K562 (cell line): ENCODE measurements around the gene SH3PXD2B. TPM values are rescaled to one million over a fixed set of nuclear protein-coding genes. Genes with fewer than 3 reads are reported as not detected.
A peak's percentile ranks its signal among the peaks of the same experiment; 100 is the strongest.

Experiments
- ATAC-seq: fragments of 200-7000 bp; cut with Tn5 transposase; 3 replicates; pipeline ENCODE4 v1.9.1; 2020; ENCODE audit warnings: moderate library complexity
- BruUV-seq: library from RNA; stranded (reverse); fragments of 400-500 nt; replicated peaks from 2 replicates; lab custom pipeline; 2021; lab: Mats Ljungman, UMichigan
- CTCF ChIA-PET: fragments of 300-600 bp; formaldehyde crosslinking; extraction: SDS; loops from one replicate; lab custom pipeline; 2021; ENCODE audit warnings: low intra/inter-chr PET ratio; lab: Yijun Ruan, JAX
- POLR2A ChIA-PET: fragments of 300-600, 350-650 bp; sonication (Branson Sonifier 250); formaldehyde crosslinking; extraction: SDS; loops from one replicate; lab custom pipeline; 2021; ENCODE audit warnings: antibody characterized with exemption, inconsistent platforms; lab: Yijun Ruan, JAX
- DNase-seq, 4 experiments: peaks; one replicate each; pipeline versions ENCODE4 v3.0.0 to v3.0.0-alpha.2; 2011 to 2018; ENCODE audit warnings: low spot score in 3 of 4, mixed read lengths in 3 of 4; ENCODE audit errors: extremely low read depth in 1 of 4
- FAIRE-seq: peaks from 2 replicates; lab custom pipeline; 2011; peaks lifted over from hg19 to GRCh38; lab: Jason Lieb, UNC
- H2AFZ ChIP-seq: 2 replicates; pipeline ENCODE4 v1.6.0; 2011; ENCODE audit warnings: low read depth, low read length, control low read depth, inconsistent platforms
- H3K27ac ChIP-seq: fragments of 200-600 bp; 3 replicates; pipeline ENCODE4 v1.8.0; 2011; ENCODE audit warnings: low read depth, mild to moderate bottlenecking, control low read depth, inconsistent platforms, low read length, moderate library complexity, mixed read lengths; ENCODE audit errors: extremely low read depth
- H3K27me3 ChIP-seq, 2 experiments: fragments of 300-600 bp in 1 of 2; 2 replicates in 1 of 2; 3 replicates in 1 of 2; pipeline versions ENCODE4 v1.6.0 to v1.8.0; 2011; ENCODE audit warnings: inconsistent platforms in 2 of 2, low read length in 2 of 2, mild to moderate bottlenecking in 1 of 2, mixed read lengths in 1 of 2, moderate library complexity in 1 of 2; ENCODE audit not compliant: control insufficient read depth in 2 of 2, insufficient read depth in 2 of 2
- H3K36me3 ChIP-seq: fragments of 300-600 bp; 3 replicates; pipeline ENCODE4 v1.8.0; 2011; ENCODE audit warnings: mild to moderate bottlenecking, low read length, inconsistent platforms; ENCODE audit not compliant: control insufficient read depth, insufficient read depth
- H3K4me1 ChIP-seq, 2 experiments: fragments of 200-600 bp in 1 of 2; replicated peaks in 1 of 2; 2 replicates in 1 of 2; 3 replicates in 1 of 2; pipeline versions ENCODE4 v1.5.1 to v1.8.0; 2011; ENCODE audit warnings: inconsistent platforms in 2 of 2, low read length in 2 of 2, mild to moderate bottlenecking in 1 of 2, mixed read lengths in 1 of 2, moderate library complexity in 1 of 2; ENCODE audit not compliant: control insufficient read depth in 2 of 2, insufficient read depth in 2 of 2
- H3K4me2 ChIP-seq: 2 replicates; pipeline ENCODE4 v1.6.1; 2011; ENCODE audit warnings: low read length, control low read depth, inconsistent platforms, mixed read lengths; ENCODE audit not compliant: insufficient read depth
- H3K4me3 ChIP-seq: fragments of 200-600 bp; sonication (generic), shearing (Covaris generic); 2 replicates; pipeline ENCODE4 v1.5.1; 2016; ENCODE audit warnings: control low read depth, inconsistent platforms
- H3K79me2 ChIP-seq: fragments of 200-600 bp; 3 replicates; pipeline ENCODE4 v1.8.0; 2011; ENCODE audit warnings: low read length, inconsistent platforms; ENCODE audit not compliant: control insufficient read depth, insufficient read depth
- H3K9ac ChIP-seq, 2 experiments: 2 replicates each; pipeline versions ENCODE4 v1.6.0 to v1.6.1; 2011; ENCODE audit warnings: low read depth in 2 of 2, low read length in 2 of 2, control low read depth in 1 of 2, inconsistent platforms in 1 of 2, mild to moderate bottlenecking in 1 of 2, mixed read lengths in 1 of 2; ENCODE audit not compliant: insufficient read depth in 1 of 2
- H3K9me1 ChIP-seq: one replicate; pipeline ENCODE4 v1.6.0; 2011; ENCODE audit warnings: inconsistent platforms, mild to moderate bottlenecking, low read length, moderate library complexity; ENCODE audit not compliant: control insufficient read depth, insufficient read depth
- H3K9me3 ChIP-seq: replicated peaks from 2 replicates; pipeline ENCODE4 v1.5.1; 2011; ENCODE audit warnings: low read depth, low read length, inconsistent platforms; ENCODE audit not compliant: control insufficient read depth, insufficient read depth
- H4K20me1 ChIP-seq: replicated peaks from 2 replicates; pipeline ENCODE4 v1.6.1; 2011; ENCODE audit warnings: low read length, inconsistent platforms, mixed read lengths; ENCODE audit not compliant: control insufficient read depth, insufficient read depth
- FOSL1 ChIP-seq: fragments of 200-800 bp; sonication (Bioruptor generic); conservative IDR thresholded peaks from 2 replicates; pipeline ENCODE4 v1.6.1; 2016; ENCODE audit warnings: missing genetic modification characterization, missing compliant biosample characterization
- FOXO4 ChIP-seq: fragments of 450-650 bp; formaldehyde crosslinking; IDR thresholded peaks from 2 replicates; pipeline ENCODE4 v1.4.0; 2020; ENCODE audit warnings: mild to moderate bottlenecking, moderate library complexity
- HDGF ChIP-seq: fragments of 450-650 bp; IDR thresholded peaks from 2 replicates; pipeline ENCODE4 v1.6.1; 2016
- HEY1 ChIP-seq: fragments of 250-450 bp; sonication (Bioruptor Pico); IDR thresholded peaks from 2 replicates; pipeline ENCODE4 v1.5.0; 2020; ENCODE audit warnings: mild to moderate bottlenecking, moderate library complexity, borderline replicate concordance
- MED1 ChIP-seq: sonication (generic); formaldehyde crosslinking; IDR thresholded peaks from 2 replicates; pipeline ENCODE4 v1.8.1; 2023; ENCODE audit warnings: missing genetic modification reagents, borderline replicate concordance
- NEUROD1 ChIP-seq: fragments of 150-350 bp; IDR thresholded peaks from 2 replicates; pipeline ENCODE4 v1.6.1; 2014; ENCODE audit warnings: borderline replicate concordance, low read length, low read depth; ENCODE audit not compliant: partially characterized antibody
- RBM15 ChIP-seq: fragments of 200-400 bp; formaldehyde crosslinking; IDR thresholded peaks from 2 replicates; pipeline ENCODE4 v1.6.1; 2018; ENCODE audit warnings: mild to moderate bottlenecking, low read length, moderate library complexity; ENCODE audit not compliant: insufficient read depth
- SMAD3 ChIP-seq: fragments of 450-650 bp; formaldehyde crosslinking; conservative IDR thresholded peaks from 2 replicates; pipeline ENCODE4 v1.4.0; 2020; ENCODE audit warnings: mild to moderate bottlenecking
- TCFL5 ChIP-seq: fragments of 250-450 bp; sonication (Bioruptor Pico); conservative IDR thresholded peaks from 2 replicates; pipeline ENCODE4 v1.6.1; 2021; ENCODE audit warnings: mild to moderate bottlenecking, moderate library complexity, matching md5 sums
- VEZF1 ChIP-seq: fragments of 200-800 bp; sonication (Bioruptor generic); IDR thresholded peaks from 2 replicates; pipeline ENCODE4 v1.6.1; 2017; ENCODE audit warnings: missing genetic modification characterization, missing compliant biosample characterization
- ZNF639 ChIP-seq, 2 experiments: fragments of 200-800 bp in 1 of 2; sonication (Bioruptor generic) in 1 of 2; sonication (generic) in 1 of 2; formaldehyde crosslinking in 1 of 2; IDR thresholded peaks in 1 of 2; conservative IDR thresholded peaks in 1 of 2; 2 replicates each; pipeline versions ENCODE4 v1.5.0 to v1.6.1; 2016 to 2020; ENCODE audit warnings: missing compliant biosample characterization in 1 of 2, missing genetic modification characterization in 1 of 2, missing genetic modification reagents in 1 of 2
- WGBS: fragments of 100-300 bp; shearing (Covaris generic); methylation state at CpG from one replicate; pipeline ENCODE4 v1.1.6; 2016; ENCODE audit warnings: low coverage, mixed read lengths; ENCODE audit not compliant: insufficient coverage; ENCODE audit errors: missing lambda C conversion rate; 5-methylcytosine and 5-hydroxymethylcytosine counted together
- in situ Hi-C: fragments of 300-500 bp; cut with MboI; formaldehyde crosslinking; loops from 4 replicates; pipeline ENCODE4 v1.15.0; 2018; ENCODE audit warnings: inconsistent platforms, mixed read lengths
- intact Hi-C: fragments of 100-400 bp; cut with micrococcal nuclease; formaldehyde crosslinking; loops from 2 replicates; pipeline ENCODE4 v1.14.2; 2022
- polyA plus RNA-seq, 8 experiments: library from polyadenylated mRNA; depleted of rRNA in 4 of 8; stranded (reverse) in 5 of 8; unstranded in 3 of 8; fragments of >200 nt; fragmentation: Nextera tagmentation in 2 of 8; fragmentation: Illumina TruSeq in 1 of 8; extraction: Ambion mirVana in 2 of 8; extraction: Trizol in 1 of 8; gene quantifications; 2 replicates each; pipeline versions ENCODE4 v1.2.1 to v1.2.3, GENCODE V29; 2011 to 2014; ENCODE audit warnings: inconsistent platforms in 1 of 8, missing spikeins in 1 of 8
- total RNA-seq, 7 experiments: library from RNA; depleted of rRNA in 6 of 7; stranded (reverse); fragments of >200 nt in 6 of 7; fragmentation: Illumina TruSeq in 2 of 7; extraction: Trizol in 2 of 7; gene quantifications; 2 replicates each; pipeline versions ENCODE4 v1.2.1 to v1.2.3, GENCODE V29; 2011 to 2021; ENCODE audit warnings: low replicate concordance in 1 of 7
- TF ChIP-seq, protein P1 (sequence below): sonication (generic); formaldehyde crosslinking; IDR thresholded peaks from 2 replicates; pipeline ENCODE4 v1.8.0; 2022; ENCODE audit warnings: missing genetic modification reagents, mild to moderate bottlenecking, borderline replicate concordance

The SH3PXD2B gene
- total and polyA plus RNA-seq, 9 of the 15 experiments (the other 6 are each of a cell fraction or from before 2014, with no cell fraction given), result 0.04 to 0.66 (median 0.19) TPM

DNA sequence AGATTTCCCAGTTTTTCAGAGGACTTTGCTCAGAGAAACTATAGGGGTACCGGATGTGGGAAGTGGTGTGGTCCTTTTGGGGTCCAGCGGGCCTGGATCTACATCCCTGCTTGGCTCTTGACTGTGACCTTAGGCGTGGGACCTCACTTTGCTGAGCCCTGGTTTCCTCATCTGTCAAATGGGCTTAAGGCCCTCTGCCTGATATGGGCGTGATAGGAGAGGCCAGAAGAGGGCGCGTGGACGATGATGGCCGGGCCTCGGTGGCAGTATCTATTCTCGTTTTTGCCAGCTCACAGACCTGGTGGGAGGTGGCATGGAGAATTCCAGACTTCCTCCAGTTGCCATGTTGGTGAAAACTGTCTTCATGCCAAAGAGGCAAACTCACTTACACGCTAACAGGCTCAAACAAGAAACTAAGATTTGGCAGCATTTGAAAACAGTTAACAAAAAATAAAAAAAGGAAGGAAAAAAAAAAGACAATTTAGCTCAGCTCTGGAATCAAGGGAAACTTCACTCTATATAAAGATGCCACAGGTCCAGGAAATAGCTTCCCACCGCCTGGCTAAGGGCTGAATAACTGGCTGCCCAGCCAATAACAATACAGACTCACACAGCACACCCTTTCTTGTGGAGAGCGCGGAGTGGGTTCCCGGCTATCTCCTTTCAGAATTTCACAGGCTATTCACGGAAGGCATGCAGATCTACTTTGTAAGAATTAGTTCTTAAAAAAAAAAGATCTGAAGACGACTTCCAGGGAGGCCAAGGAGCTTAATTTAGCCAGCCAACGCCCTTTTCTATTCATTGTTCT, 1.7 kb downstream of the SH3PXD2B start:
- ChIA-PET POLR2A (interaction anchor here (1.6 kb wide), 1 partner anchor 16 kb away, joined by 3 read pairs; no protein-coding TSS in a partner anchor), CTCF (interaction anchor here (0.6 kb wide), 1 partner anchor 1865 kb away, joined by 3 read pairs; no protein-coding TSS in a partner anchor)
- no TSS peak for BruUV-seq
- WGBS, result 18% methylated on average over 16 of the region's 18 CpGs
- FAIRE-seq (no peak), ATAC-seq (no peak), DNase-seq (no peak)
- Histone ChIP-seq H3K9me3 (no peaks in the 10 kb centered on the region), H3K4me2 (no peak overlapping the region), H3K36me3 (no peaks in the 10 kb centered on the region), H3K9ac (no peak overlapping the region), H3K79me2 (no peaks in the 10 kb centered on the region), H3K4me3 (no peak overlapping the region), H3K9me1 (no peaks in the 10 kb centered on the region), H3K4me1 (peaks cover 3 to 12% of the 10 kb centered on the region in 2 experiments; a peak in 3 of 5 replicates), H2AFZ (no peak overlapping the region), H3K27me3 (peaks cover 12 to 48% of the 10 kb centered on the region in 2 experiments; a peak in 4 of 5 replicates), H4K20me1 (peaks cover 16% of the 10 kb centered on the region), H3K27ac (no peak overlapping the region)
- in situ Hi-C loops, result loop anchor here (10.0 kb wide), 1 partner anchor 348 kb away; no protein-coding TSS in a partner anchor
- intact Hi-C loops, result loop anchor here (10.0 kb wide), 1 partner anchor 348 kb away; no protein-coding TSS in a partner anchor
- TF ChIP-seq ZNF639 (CRISPR knock-in tag; conservative IDR thresholded peaks at IDR 0.05 in 1 of 2, IDR thresholded peaks at IDR 0.05 in 1 of 2) (no peak), MED1 (no peak), SMAD3 (no peak), HDGF (no peak), TCFL5 (no peak), FOXO4 (no peak), FOSL1 (tag) (no peak), RBM15 (no peak), VEZF1 (CRISPR knock-in tag) (0 out of 2 replicates have a peak, but pooled peaks have one; percentile 33), NEUROD1 (no peak), HEY1 (CRISPR knock-in tag) (no peak)
- TF ChIP-seq, protein P1, sequence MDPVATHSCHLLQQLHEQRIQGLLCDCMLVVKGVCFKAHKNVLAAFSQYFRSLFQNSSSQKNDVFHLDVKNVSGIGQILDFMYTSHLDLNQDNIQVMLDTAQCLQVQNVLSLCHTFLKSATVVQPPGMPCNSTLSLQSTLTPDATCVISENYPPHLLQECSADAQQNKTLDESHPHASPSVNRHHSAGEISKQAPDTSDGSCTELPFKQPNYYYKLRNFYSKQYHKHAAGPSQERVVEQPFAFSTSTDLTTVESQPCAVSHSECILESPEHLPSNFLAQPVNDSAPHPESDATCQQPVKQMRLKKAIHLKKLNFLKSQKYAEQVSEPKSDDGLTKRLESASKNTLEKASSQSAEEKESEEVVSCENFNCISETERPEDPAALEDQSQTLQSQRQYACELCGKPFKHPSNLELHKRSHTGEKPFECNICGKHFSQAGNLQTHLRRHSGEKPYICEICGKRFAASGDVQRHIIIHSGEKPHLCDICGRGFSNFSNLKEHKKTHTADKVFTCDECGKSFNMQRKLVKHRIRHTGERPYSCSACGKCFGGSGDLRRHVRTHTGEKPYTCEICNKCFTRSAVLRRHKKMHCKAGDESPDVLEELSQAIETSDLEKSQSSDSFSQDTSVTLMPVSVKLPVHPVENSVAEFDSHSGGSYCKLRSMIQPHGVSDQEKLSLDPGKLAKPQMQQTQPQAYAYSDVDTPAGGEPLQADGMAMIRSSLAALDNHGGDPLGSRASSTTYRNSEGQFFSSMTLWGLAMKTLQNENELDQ (CRISPR knock-in tag), result no peak
